ENCODE measurements around the gene LRRC3.
A peak's percentile ranks its signal among the peaks of the same experiment; 100 is the strongest.
"Not testable (repeated sequence)": the region's sequence is repeated elsewhere in the genome, so short reads cannot be mapped to it uniquely, and the experiment has no call there.

Gene LRRC3

DNA sequence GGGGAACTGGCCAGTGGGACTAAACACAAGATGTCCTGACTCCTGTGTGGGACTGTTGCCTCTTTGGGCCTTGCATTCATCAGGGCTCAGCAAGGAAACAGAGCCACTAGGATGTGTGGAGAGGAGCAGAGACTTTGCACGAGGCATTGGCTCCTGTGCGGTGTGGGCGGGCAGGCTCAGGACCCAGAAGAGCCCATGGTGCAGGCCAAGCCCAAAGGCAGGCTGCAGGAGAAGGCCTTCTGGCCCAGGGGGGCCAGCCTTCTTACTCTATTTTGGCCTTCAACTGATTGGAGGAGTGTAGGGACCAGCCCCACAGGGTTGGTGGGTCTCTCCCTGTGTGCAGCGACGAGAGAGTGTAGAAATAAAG is 23.5 kb downstream of the LRRC3 start:
- no peak for DNase-seq
- no peaks in the 10 kb centered on the region for H3K27me3 Mint-ChIP-seq (ENCODE audit: low read depth, poor library complexity)
- H3K9me3 Mint-ChIP-seq = peaks cover 14% of the 10 kb centered on the region
- peaks cover 6% of the 10 kb centered on the region for H3K36me3 Mint-ChIP-seq (ENCODE audit: low read depth)
- peaks cover 10% of the 10 kb centered on the region for H3K4me1 Mint-ChIP-seq
- H3K4me3 Mint-ChIP-seq = no peak overlapping the region
- no peak overlapping the region for H3K27ac Mint-ChIP-seq
- TF ChIP-seq, protein P1, sequence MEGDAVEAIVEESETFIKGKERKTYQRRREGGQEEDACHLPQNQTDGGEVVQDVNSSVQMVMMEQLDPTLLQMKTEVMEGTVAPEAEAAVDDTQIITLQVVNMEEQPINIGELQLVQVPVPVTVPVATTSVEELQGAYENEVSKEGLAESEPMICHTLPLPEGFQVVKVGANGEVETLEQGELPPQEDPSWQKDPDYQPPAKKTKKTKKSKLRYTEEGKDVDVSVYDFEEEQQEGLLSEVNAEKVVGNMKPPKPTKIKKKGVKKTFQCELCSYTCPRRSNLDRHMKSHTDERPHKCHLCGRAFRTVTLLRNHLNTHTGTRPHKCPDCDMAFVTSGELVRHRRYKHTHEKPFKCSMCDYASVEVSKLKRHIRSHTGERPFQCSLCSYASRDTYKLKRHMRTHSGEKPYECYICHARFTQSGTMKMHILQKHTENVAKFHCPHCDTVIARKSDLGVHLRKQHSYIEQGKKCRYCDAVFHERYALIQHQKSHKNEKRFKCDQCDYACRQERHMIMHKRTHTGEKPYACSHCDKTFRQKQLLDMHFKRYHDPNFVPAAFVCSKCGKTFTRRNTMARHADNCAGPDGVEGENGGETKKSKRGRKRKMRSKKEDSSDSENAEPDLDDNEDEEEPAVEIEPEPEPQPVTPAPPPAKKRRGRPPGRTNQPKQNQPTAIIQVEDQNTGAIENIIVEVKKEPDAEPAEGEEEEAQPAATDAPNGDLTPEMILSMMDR (IDR thresholded peaks at IDR 0.05) = no peak

DNA sequence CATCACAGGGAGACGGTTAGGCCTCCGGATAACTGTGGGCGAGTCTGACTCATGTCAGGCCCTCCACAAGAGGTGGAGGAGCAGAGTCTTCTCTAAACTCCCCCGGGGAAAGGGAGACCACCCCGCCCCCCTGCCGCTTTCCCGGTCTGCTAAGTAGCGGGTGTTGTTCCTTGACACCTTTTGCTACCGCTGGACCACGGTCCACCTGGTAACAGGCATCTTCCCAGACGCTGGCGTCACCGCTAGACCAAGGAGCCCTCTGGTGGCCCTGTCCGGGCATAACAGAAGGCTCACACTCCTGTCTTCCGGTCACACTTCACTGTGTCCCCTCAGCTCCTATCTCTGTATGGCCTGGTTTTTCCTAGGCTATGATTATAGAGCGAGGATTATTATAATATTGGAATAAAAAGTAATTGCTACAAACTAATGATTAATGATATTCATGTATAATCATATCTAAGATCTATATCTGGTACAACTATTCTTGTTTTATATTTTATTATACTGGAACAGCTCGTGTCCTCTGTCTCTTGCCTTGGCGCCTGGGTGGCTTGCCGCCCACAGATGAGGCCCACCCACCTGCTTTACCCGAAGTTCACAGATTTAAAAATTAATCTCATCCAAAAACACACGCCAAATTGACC is 24.4 kb downstream of the LRRC3 start:
- peak; percentile 53 for DNase-seq
- Mint-ChIP-seq H3K4me1 (peaks cover 18% of the 10 kb centered on the region), H3K9me3 (peaks cover 14% of the 10 kb centered on the region)
- H3K36me3 Mint-ChIP-seq (ENCODE audit: low read depth); H3K27me3 Mint-ChIP-seq (ENCODE audit: low read depth, poor library complexity); H3K4me3 Mint-ChIP-seq; H3K27ac Mint-ChIP-seq: not testable (repeated sequence)
- TF ChIP-seq, protein P1 (IDR thresholded peaks at IDR 0.05) = peak; percentile 63

DNA sequence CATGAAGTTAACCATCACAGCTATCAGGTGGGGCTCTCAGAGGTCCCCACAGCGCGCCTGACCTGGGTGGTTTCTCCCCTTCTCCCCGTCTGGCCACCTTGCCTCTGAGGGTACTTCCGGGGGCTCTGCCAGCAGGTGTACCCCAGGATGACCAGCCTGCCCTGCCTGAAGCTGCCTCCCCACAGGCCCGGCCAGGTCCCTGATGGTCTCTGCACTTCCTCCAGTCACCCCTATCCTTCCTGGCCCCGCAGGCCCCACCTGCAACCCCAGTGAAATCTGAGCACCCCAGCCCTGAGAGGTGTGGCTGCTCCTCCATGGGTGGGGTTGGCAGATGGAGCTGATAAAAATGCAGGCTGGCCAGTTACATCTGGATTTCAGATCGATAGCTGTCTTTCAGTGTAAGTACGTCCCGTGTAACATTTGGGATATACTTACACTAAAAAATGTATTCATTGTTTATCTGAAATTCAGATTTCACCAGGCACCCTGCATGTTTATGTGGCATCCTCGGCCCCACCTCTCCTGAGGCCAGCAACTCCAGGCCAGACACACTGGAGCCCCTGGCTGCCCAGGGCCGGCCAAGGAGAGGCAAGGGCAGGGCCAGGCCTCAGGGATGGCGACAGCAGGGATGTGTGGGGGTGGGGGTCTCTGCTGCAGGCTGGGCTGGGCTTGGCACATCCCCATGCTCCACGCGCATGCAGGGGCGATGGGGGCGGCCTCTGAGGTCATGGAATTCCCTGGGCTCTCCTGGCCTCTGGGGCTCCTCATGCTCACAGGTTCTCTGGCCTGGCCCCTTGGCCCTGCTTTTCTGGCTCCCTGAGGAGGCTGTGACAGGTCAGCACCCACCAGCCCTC is 25.1 kb downstream of the LRRC3 start:
- TF ChIP-seq, protein P1 (IDR thresholded peaks at IDR 0.05) = no peak
- H3K36me3 Mint-ChIP-seq (ENCODE audit: low read depth) = peaks cover 6% of the 10 kb centered on the region
- no peak overlapping the region for H3K4me3 Mint-ChIP-seq
- H3K9me3 Mint-ChIP-seq = peaks cover 14% of the 10 kb centered on the region
- peaks cover 23% of the 10 kb centered on the region for H3K4me1 Mint-ChIP-seq
- H3K27me3 Mint-ChIP-seq (ENCODE audit: low read depth, poor library complexity) = peaks cover under 1% of the 10 kb centered on the region
- H3K27ac Mint-ChIP-seq = no peak overlapping the region
- DNase-seq = no peak

DNA sequence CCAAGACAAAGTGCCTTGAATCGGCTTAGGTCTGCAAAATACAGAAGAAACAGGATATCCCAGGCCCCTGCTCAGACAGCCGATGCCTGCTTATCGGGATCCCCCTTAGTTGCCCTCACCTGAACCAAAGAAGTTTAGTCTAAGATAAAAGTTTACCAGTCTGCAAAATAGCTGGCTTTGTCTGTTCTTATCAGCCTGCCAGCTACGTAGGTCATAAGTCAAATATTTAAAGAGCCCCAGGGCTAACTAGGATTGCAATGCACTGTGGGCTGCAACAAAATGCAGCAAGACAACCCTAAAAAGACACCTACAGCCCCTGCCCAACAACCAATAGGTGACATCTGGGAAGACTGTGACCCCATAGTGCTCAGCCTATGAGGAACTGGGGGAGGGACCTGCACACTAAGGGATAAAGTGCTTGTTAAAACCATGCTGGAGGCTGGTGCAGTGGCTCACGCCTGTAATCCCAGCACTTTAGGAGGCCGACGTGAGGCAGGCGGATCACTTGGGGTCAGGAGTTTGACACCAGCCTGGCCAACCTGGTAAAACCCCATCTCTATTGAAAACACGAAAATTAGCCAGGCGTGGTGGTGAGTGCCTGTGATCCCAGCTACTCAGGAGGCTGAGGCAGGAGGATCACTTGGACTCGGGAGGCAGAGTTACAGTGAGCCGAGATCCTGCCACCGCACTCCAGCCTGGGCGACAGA is 27.4 kb downstream of the LRRC3 start:
- TF ChIP-seq, protein P1 (IDR thresholded peaks at IDR 0.05) = no peak
- no peak for DNase-seq
- Mint-ChIP-seq H3K36me3 (ENCODE audit: low read depth) (peaks cover 5% of the 10 kb centered on the region), H3K4me3 (no peak overlapping the region), H3K27ac (no peak overlapping the region), H3K27me3 (ENCODE audit: low read depth, poor library complexity) (peaks cover 4% of the 10 kb centered on the region), H3K4me1 (peaks cover 23% of the 10 kb centered on the region), H3K9me3 (peaks cover 17% of the 10 kb centered on the region)

DNA sequence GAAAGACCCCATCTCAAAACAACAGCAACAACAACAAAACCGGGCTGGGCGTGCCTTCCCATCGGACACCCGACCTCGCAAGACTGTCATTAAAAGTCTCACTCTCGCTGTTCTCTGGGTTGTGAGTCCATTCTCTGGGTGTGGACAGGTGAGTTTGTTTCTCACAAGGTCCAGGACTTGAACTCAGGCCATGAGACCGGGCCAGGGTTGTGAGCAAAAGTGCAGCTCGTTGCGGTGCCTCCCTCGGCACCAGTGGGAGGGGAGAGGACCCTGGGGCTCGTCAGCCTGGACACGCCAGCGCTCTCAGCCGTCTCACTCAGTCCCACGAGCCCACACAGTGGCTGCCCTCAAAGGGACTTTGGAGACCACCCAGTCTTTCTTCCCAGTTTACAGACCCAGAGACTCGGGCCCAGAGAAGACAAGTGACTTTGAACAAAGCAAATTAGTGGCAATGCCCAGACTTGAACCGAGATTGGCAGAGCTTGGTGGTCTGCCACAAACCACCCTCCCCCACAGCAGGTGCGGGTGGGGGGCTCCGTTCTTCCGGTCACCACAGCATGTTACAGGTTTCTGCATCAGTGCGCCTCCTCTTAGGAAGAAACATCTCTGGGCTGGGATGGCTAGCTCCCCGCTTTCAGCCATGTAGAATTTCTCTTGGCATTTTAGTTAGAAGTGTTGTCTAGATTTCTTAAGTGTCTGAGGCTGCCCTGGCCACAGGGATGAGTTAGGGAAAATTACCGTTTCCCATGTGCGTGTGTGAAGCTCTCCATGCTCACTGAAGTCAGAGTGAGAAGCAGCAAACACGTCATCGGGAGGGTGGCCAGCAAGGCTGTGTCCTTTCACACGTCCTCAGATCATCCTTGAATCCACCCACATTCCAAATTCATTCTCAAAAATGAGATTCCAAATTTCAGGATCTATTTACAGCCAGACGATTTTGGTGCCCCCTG is 28.3 kb downstream of the LRRC3 start:
- no peak for DNase-seq
- H3K4me1 Mint-ChIP-seq = peaks cover 23% of the 10 kb centered on the region
- TF ChIP-seq, protein P1 (IDR thresholded peaks at IDR 0.05) = no peak
- H3K27me3 Mint-ChIP-seq (ENCODE audit: low read depth, poor library complexity) = peaks cover 4% of the 10 kb centered on the region
- H3K4me3 Mint-ChIP-seq = no peak overlapping the region
- H3K36me3 Mint-ChIP-seq (ENCODE audit: low read depth) = no peaks in the 10 kb centered on the region
- H3K9me3 Mint-ChIP-seq = peaks cover 14% of the 10 kb centered on the region
- H3K27ac Mint-ChIP-seq = no peak overlapping the region
